Skin epidermis (tissue), 12 donors: ENCODE results near the gene TMPRSS5.

Experiments used
- H3K27ac ChIP-seq, 21 experiments: fragments of 200-600 bp; sonication (generic) in 11 of 21; one replicate each; pipeline ENCODE4 v1.5.0; 2020; ENCODE audit warnings: mild to moderate bottlenecking in 3 of 21, inconsistent platforms in 2 of 21, moderate library complexity in 2 of 21
- H3K4me3 ChIP-seq, 7 experiments: fragments of 200-600 bp; sonication (generic) in 2 of 7; one replicate each; pipeline ENCODE4 v1.5.0; 2020; ENCODE audit warnings: inconsistent platforms in 2 of 7, mild to moderate bottlenecking in 2 of 7, moderate library complexity in 1 of 7

The TMPRSS5 gene

DNA sequence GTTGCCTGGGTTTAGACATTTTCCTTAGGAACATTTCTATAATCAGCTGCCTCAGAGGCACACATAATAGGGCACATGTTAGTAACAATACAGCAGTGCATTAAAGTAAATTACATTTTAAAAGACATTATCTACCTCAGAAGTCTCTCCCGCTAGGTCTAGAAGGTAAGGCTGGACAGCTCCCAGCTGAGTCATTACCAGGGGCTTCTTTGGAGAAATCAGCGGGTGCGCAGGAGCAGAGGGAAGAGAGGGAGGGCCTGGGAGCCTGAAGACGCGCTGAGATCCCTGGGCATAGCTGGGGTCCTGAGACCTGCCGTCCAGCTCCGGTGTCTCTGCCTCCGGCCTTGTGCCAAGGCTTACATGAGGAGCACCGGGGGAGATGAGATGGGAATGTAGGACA is 67.7 kb downstream of the TMPRSS5 start:
- Histone ChIP-seq H3K27ac (no peak overlapping the region), H3K4me3 (no peak overlapping the region)

DNA sequence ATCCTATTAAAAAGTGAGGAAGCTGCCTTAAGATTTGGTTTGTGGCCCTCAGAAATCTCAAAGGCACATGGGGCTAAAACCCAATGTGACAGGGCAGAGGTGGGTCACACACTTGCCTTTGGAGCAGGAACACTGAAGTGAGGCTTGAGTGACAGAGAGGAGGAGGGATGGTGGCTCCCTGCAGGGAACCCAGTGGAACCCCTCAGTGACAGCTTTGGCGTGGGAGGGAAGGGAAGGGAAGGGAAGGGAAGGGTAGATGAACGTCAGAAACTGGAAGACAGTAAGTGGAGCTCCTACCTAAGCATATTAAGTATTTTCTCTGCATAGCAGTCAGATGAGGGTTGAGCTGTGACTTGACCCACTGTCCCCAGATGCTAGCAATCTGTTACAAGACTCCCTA is 68.5 kb downstream of the TMPRSS5 start:
- Histone ChIP-seq H3K4me3 (no peak overlapping the region), H3K27ac (no peak overlapping the region)
